ENCODE results near the gene LRMDA. TPM values are rescaled to one million over a fixed set of nuclear protein-coding genes. Genes with fewer than 3 reads are reported as not detected.

The LRMDA gene
- total RNA-seq, 2 donors from 2014 or later, result 9.6 to 12.6 TPM

GRCh38 chr10:75660823-75661222 is 229.4 kb downstream of the LRMDA start:
- no peak overlapping the region for H3K27ac ChIP-seq
- no peak overlapping the region for H3K4me3 ChIP-seq
- TF ChIP-seq POLR2A (IDR thresholded peaks at IDR 0.05) (no peak), POLR2AphosphoS5 (IDR thresholded peaks at IDR 0.05) (no peak)
- TF ChIP-seq, protein P1, sequence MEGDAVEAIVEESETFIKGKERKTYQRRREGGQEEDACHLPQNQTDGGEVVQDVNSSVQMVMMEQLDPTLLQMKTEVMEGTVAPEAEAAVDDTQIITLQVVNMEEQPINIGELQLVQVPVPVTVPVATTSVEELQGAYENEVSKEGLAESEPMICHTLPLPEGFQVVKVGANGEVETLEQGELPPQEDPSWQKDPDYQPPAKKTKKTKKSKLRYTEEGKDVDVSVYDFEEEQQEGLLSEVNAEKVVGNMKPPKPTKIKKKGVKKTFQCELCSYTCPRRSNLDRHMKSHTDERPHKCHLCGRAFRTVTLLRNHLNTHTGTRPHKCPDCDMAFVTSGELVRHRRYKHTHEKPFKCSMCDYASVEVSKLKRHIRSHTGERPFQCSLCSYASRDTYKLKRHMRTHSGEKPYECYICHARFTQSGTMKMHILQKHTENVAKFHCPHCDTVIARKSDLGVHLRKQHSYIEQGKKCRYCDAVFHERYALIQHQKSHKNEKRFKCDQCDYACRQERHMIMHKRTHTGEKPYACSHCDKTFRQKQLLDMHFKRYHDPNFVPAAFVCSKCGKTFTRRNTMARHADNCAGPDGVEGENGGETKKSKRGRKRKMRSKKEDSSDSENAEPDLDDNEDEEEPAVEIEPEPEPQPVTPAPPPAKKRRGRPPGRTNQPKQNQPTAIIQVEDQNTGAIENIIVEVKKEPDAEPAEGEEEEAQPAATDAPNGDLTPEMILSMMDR (IDR thresholded peaks at IDR 0.05), result no peak
- WGBS, result 66% methylated on average over 7 of the region's 7 CpGs
- no peaks in the 10 kb centered on the region for H3K27me3 ChIP-seq (replicated peaks; ENCODE audit: insufficient read depth)
- no peaks in the 10 kb centered on the region for H3K9me3 ChIP-seq
- peaks cover 5% of the 10 kb centered on the region for H3K4me1 ChIP-seq (replicated peaks)
- no peak for DNase-seq (ENCODE audit: low spot score)
- H3K36me3 ChIP-seq, result no peaks in the 10 kb centered on the region
- intact Hi-C loops (cut with DNase I), result loop anchor here (5.0 to 10.0 kb wide), 5 partner anchors 194 to 426 kb away; partner anchors contain the start of gene ZNF503

DNA sequence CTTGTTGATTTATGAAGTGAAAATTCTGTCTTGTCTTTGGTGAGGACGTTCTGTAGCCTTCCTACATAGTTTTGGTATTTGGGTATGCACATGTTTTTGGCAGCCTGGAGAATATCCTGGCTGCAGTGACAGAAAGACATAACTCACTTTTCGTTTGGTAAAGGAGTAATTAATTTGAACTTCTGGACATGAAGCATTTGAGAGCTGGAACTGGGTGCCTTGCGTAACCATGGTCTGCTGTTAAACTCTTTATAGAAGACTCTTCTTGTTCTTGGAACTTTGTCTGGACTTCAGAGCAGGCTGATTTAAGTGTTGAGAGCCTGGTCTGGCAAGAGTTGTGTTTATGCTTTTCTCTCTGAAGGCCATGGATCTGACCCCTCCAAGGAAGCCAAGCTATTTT is 231.3 kb downstream of the LRMDA start:
- Histone ChIP-seq H3K27ac (peak overlapping the region; percentile 60 to 68), H3K4me3 (no peak overlapping the region), H3K27me3 (replicated peaks; ENCODE audit: insufficient read depth) (no peaks in the 10 kb centered on the region), H3K36me3 (no peaks in the 10 kb centered on the region), H3K4me1 (replicated peaks) (peaks cover 5% of the 10 kb centered on the region), H3K9me3 (no peaks in the 10 kb centered on the region)
- peak; percentile 63 for DNase-seq (ENCODE audit: low spot score)
- 29% methylated on average over 3 of the region's 3 CpGs for WGBS
- TF ChIP-seq POLR2A (IDR thresholded peaks at IDR 0.05) (no peak), POLR2AphosphoS5 (IDR thresholded peaks at IDR 0.05) (peak; percentile 80)
- intact Hi-C loops (cut with DNase I), result loop anchor here (2.0 to 10.0 kb wide), 6 partner anchors 110 to 425 kb away; partner anchors contain the start of gene ZNF503

DNA sequence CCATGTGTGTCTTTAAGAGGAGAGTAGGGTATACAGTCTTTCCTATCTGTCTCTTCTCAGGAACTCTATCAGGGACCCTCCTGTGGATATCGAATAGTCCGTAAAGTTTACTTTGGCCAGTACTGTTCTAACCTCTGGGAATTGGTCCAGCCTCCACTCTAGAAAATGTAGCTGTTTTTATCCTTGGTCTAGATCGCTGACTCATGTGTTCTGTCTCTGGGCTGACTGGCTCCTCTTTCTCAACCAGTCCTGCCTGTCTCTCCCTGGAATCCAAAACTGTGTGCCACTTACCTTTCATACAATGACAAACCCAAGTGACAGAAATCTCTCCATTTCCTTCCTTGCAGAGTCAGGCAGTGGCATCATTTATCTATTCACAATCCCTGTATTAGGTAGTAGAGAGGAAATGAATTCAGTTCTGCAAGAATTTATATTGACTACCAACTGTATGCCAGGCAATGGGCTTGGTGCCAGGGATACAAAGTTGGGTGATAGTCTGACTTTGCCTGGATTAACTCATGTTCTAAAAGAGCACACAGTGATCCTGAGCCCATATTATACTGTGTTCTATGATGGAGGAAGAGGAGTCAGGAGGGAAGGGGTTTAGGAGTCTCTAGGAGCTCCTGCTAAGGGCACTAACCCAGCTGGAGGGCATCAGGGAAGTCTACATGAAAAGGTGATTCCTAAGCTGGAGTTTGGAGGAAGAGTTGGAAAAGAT is 232.7 kb downstream of the LRMDA start:
- no peak overlapping the region for H3K4me3 ChIP-seq
- intact Hi-C loops (cut with DNase I), result loop anchor here (2.0 to 10.0 kb wide), 6 partner anchors 109 to 423 kb away; partner anchors contain the start of gene ZNF503
- H3K4me1 ChIP-seq (replicated peaks), result peaks cover 5% of the 10 kb centered on the region
- WGBS, result 61% methylated on average over 3 of the region's 3 CpGs
- TF ChIP-seq POLR2AphosphoS5 (IDR thresholded peaks at IDR 0.05) (no peak), POLR2A (IDR thresholded peaks at IDR 0.05) (no peak)
- TF ChIP-seq, protein P1 (IDR thresholded peaks at IDR 0.05), result no peak
- H3K27me3 ChIP-seq (replicated peaks; ENCODE audit: insufficient read depth), result no peaks in the 10 kb centered on the region
- no peak for DNase-seq (ENCODE audit: low spot score)
- peak overlapping the region; percentile 60 to 68 for H3K27ac ChIP-seq
- H3K9me3 ChIP-seq, result no peaks in the 10 kb centered on the region
- no peaks in the 10 kb centered on the region for H3K36me3 ChIP-seq

- TF ChIP-seq POLR2A (IDR thresholded peaks at IDR 0.05), result no peak
- TF ChIP-seq POLR2AphosphoS5 (IDR thresholded peaks at IDR 0.05), result no peak
- TF ChIP-seq, protein P1 (IDR thresholded peaks at IDR 0.05), result no peak
- peaks cover 5% of the 10 kb centered on the region for H3K4me1 ChIP-seq (replicated peaks)
- no peak overlapping the region for H3K27ac ChIP-seq
- no peaks in the 10 kb centered on the region for H3K27me3 ChIP-seq (replicated peaks; ENCODE audit: insufficient read depth)
- intact Hi-C loops (cut with DNase I), result loop anchor here (5.0 to 10.0 kb wide), 6 partner anchors 42 to 422 kb away; partner anchors contain the start of gene ZNF503
- H3K9me3 ChIP-seq, result no peaks in the 10 kb centered on the region
- H3K4me3 ChIP-seq, result no peak overlapping the region
- WGBS, result 86% methylated on average over 3 of the region's 3 CpGs
- DNase-seq (ENCODE audit: low spot score), result no peak
- no peaks in the 10 kb centered on the region for H3K36me3 ChIP-seq
Measured at GRCh38 chr10:75664968-75665367, 233.5 kb downstream of the LRMDA start.

- no peaks in the 10 kb centered on the region for H3K9me3 ChIP-seq
- H3K4me1 ChIP-seq (replicated peaks), result peaks cover 5% of the 10 kb centered on the region
- no peak for DNase-seq (ENCODE audit: low spot score)
Measured at GRCh38 chr10:75665707-75666106, 234.3 kb downstream of the LRMDA start.

More at GRCh38 chr10:75665707-75666106, 234.3 kb downstream of the LRMDA start:
- Histone ChIP-seq H3K27me3 (replicated peaks; ENCODE audit: insufficient read depth) (no peaks in the 10 kb centered on the region), H3K27ac (no peak overlapping the region), H3K4me3 (no peak overlapping the region), H3K36me3 (no peaks in the 10 kb centered on the region)
- TF ChIP-seq POLR2A (IDR thresholded peaks at IDR 0.05) (no peak), POLR2AphosphoS5 (IDR thresholded peaks at IDR 0.05) (no peak)
- TF ChIP-seq, protein P1 (IDR thresholded peaks at IDR 0.05), result no peak
- intact Hi-C loops (cut with DNase I), result loop anchor here (5.0 to 10.0 kb wide), 2 partner anchors 42 to 369 kb away; no protein-coding TSS in a partner anchor
